Uterus (tissue), 4 donors: ENCODE measurements around the gene COL4A2. TPM values are rescaled to one million over a fixed set of nuclear protein-coding genes. Genes with fewer than 3 reads are reported as not detected.
A peak's percentile ranks its signal among the peaks of the same experiment; 100 is the strongest.

ENCODE experiments used
- DNase-seq, 2 donors: peaks; one replicate each; pipeline ENCODE4 v3.0.0-alpha.2; 2019 to 2020
- H3K27ac ChIP-seq, 2 donors: fragments of 200-600 bp; sonication (generic); 1 replicate in 1 of 2; 2 replicates in 1 of 2; pipeline ENCODE4 v1.5.1; 2016 to 2018
- H3K27me3 ChIP-seq, 2 donors: fragments of 200-600 bp; sonication (generic); one replicate each; pipeline ENCODE4 v1.5.1; 2018 to 2019; ENCODE audit warnings: control low read depth in 1 of 2
- H3K36me3 ChIP-seq, 2 donors: fragments of 200-600 bp; sonication (generic); one replicate each; pipeline ENCODE4 v1.5.1; 2019; ENCODE audit warnings: control low read depth in 1 of 2
- H3K4me1 ChIP-seq, 2 donors: fragments of 200-600 bp; sonication (generic); one replicate each; pipeline ENCODE4 v1.5.1; 2018 to 2019; ENCODE audit warnings: control low read depth in 1 of 2
- H3K4me3 ChIP-seq, 2 donors: fragments of 200-600 bp; sonication (generic); 1 replicate in 1 of 2; 2 replicates in 1 of 2; pipeline ENCODE4 v1.5.1; 2018 to 2019; ENCODE audit warnings: mild to moderate bottlenecking in 1 of 2
- H3K9me3 ChIP-seq, 2 donors: fragments of 200-600 bp; sonication (generic); one replicate each; pipeline ENCODE4 v1.5.1; 2019; ENCODE audit warnings: control low read depth in 1 of 2
- POLR2A ChIP-seq, 2 donors: fragments of 450-650 bp; IDR thresholded peaks; one replicate each; pipeline ENCODE4 v1.6.1; 2016; ENCODE audit warnings: antibody characterized with exemption in 2 of 2, mild to moderate bottlenecking in 1 of 2, moderate library complexity in 1 of 2
- intact Hi-C: fragments of 100-400 bp; cut with DNase I; formaldehyde crosslinking; loops from one replicate; pipeline ENCODE4 v1.15.1; 2023; ENCODE audit warnings: low total_unique reads
- total RNA-seq, 4 donors: library from RNA; depleted of rRNA in 3 of 4; stranded (reverse); fragments of >200 nt in 3 of 4; gene quantifications; one replicate each; pipeline versions ENCODE4 v1.1.0 to v1.2.4, GENCODE V29; 2014 to 2023
- TF ChIP-seq, protein P1 (sequence below), 4 experiments: fragments of 200-600 bp in 2 of 4; fragments of 450-650 bp in 2 of 4; sonication (generic) in 2 of 4; IDR thresholded peaks; one replicate each; pipeline ENCODE4 v1.5.1; 2016 to 2019; ENCODE audit warnings: antibody characterized with exemption in 4 of 4, mild to moderate bottlenecking in 2 of 4, moderate library complexity in 1 of 4
- donor health status: DM: yes; HTN: yes; CAD: no.

Gene COL4A2
- total RNA-seq, 4 donors from 2014 or later: 157 to 606 (median 284) TPM

DNA sequence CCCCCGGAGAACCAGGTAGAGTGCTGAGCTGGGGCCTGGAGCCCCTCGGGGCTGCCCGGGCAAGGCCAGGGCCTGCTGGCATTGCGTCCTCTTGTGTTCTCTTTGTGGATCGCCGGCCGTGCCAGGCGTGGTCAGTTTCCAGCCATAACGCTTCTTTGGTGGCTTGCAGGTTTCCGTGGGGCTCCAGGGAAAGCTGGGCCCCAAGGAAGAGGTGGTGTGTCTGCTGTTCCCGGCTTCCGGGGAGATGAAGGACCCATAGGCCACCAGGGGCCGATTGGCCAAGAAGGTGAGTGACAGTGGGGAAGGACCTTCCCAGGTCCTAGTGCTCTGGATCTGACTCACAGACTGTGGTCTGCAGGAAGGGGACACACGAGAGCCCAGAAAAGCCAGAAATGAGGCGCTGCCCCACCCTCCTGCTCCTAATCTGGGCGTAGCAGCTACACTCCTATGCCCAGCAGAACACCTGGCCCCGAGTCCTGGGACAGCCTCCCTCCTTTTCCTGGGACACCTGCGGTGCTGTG lies 197.0 kb downstream of the COL4A2 start:
- no peak overlapping the region for H3K27ac ChIP-seq

DNA sequence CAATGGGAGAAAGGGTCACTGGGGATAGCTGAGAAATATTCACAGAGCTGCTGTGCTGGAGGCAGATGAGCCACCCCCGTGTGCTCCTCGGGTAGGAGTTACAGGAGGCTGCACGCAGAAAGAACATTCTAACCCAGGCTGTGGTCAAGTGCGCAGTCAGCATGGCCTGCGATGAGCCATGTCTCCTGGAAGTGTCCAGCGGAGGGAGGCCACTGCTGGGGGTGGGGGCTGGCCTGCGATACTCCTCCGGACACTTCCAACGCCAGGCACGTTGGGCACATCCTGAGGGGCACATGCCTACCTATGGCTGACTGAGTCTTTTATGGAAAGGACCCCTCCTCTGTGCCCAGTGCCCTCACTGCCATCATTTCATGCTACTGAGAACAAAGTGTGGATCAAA lies 198.5 kb downstream of the COL4A2 start:
- Histone ChIP-seq H3K27ac (no peak overlapping the region), H3K9me3 (no peaks in the 10 kb centered on the region), H3K36me3 (no peaks in the 10 kb centered on the region), H3K27me3 (no peaks in the 10 kb centered on the region), H3K4me3 (no peak overlapping the region), H3K4me1 (peaks cover 0 to 6% of the 10 kb centered on the region in 2 donors)
- intact Hi-C loops: no loop called here
- TF ChIP-seq POLR2A (IDR thresholded peaks at IDR 0.05): no peak
- TF ChIP-seq, protein P1, sequence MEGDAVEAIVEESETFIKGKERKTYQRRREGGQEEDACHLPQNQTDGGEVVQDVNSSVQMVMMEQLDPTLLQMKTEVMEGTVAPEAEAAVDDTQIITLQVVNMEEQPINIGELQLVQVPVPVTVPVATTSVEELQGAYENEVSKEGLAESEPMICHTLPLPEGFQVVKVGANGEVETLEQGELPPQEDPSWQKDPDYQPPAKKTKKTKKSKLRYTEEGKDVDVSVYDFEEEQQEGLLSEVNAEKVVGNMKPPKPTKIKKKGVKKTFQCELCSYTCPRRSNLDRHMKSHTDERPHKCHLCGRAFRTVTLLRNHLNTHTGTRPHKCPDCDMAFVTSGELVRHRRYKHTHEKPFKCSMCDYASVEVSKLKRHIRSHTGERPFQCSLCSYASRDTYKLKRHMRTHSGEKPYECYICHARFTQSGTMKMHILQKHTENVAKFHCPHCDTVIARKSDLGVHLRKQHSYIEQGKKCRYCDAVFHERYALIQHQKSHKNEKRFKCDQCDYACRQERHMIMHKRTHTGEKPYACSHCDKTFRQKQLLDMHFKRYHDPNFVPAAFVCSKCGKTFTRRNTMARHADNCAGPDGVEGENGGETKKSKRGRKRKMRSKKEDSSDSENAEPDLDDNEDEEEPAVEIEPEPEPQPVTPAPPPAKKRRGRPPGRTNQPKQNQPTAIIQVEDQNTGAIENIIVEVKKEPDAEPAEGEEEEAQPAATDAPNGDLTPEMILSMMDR (IDR thresholded peaks at IDR 0.05): no peak
- DNase-seq: no peak

More for the DNA sequence above, 197.0 kb downstream of the COL4A2 start:
- Histone ChIP-seq H3K27me3 (no peaks in the 10 kb centered on the region), H3K4me3 (no peak overlapping the region), H3K36me3 (no peaks in the 10 kb centered on the region), H3K9me3 (no peaks in the 10 kb centered on the region), H3K4me1 (peaks cover 0 to 6% of the 10 kb centered on the region in 2 donors)
- TF ChIP-seq POLR2A (IDR thresholded peaks at IDR 0.05): no peak
- intact Hi-C loops: no loop called here
- DNase-seq: no peak

DNA sequence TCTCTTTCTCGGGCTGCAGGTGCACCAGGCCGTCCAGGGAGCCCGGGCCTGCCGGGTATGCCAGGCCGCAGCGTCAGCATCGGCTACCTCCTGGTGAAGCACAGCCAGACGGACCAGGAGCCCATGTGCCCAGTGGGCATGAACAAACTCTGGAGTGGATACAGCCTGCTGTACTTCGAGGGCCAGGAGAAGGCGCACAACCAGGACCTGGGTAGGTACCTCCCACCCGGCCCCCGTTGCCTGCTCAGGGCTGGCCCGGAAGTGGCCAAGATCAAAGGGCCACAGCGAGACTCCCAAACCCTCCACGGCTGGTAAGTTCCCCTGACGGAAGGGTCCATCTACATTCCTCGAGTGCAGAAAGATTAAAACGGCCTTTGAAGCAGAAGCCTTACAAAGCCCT lies 199.3 kb downstream of the COL4A2 start:
- DNase-seq: no peak
- Histone ChIP-seq H3K9me3 (no peaks in the 10 kb centered on the region), H3K4me1 (peaks cover 0 to 6% of the 10 kb centered on the region in 2 donors), H3K27me3 (no peaks in the 10 kb centered on the region), H3K4me3 (no peak overlapping the region), H3K36me3 (no peaks in the 10 kb centered on the region), H3K27ac (no peak overlapping the region)
- intact Hi-C loops: no loop called here
- TF ChIP-seq, protein P1 (IDR thresholded peaks at IDR 0.05): no peak
- no peak for TF ChIP-seq POLR2A (IDR thresholded peaks at IDR 0.05)

DNA sequence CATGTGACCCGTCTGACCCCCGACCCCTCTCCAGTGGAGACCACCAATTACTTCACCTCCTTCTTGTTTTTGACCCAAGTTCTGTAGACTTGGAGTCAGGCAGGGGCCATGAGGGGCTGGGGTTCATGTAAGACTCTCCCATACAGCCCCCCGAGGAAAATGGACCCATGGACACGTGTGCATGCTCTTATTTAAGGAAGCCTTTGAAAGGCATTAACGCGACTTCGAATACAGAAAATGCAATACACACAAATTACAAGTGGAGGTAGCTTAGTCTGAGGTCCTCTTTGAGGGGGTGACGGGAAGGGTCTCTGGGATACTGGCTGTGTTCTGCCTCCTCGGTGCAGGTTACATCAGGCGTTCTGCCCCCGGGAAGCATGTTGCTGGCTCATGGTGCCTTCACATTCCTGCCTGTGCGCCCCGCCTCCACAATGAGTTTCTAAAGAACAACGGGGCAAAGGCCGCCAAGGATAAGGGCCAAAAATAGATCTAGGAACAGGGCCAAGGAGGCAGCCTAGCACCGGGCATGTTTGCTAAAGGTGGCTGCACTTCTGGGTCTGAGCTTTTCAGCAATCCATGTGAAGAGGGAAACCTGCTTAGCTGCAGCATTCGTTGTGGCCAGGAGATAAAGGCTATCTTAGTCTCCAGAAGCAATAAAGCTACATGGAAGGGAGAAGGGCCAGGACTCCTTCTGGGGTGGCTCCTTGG lies 199.9 kb downstream of the COL4A2 start:
- TF ChIP-seq POLR2A (IDR thresholded peaks at IDR 0.05): no peak
- TF ChIP-seq, protein P1 (IDR thresholded peaks at IDR 0.05): no peak
- intact Hi-C loops: no loop called here
- peak in 1 of 2 donors; percentile 52 for DNase-seq
- Histone ChIP-seq H3K36me3 (no peaks in the 10 kb centered on the region), H3K27ac (peak overlapping the region in 1 of 2 donors; percentile 27), H3K4me3 (no peak overlapping the region), H3K27me3 (no peaks in the 10 kb centered on the region), H3K9me3 (no peaks in the 10 kb centered on the region), H3K4me1 (peaks cover 0 to 6% of the 10 kb centered on the region in 2 donors)

DNA sequence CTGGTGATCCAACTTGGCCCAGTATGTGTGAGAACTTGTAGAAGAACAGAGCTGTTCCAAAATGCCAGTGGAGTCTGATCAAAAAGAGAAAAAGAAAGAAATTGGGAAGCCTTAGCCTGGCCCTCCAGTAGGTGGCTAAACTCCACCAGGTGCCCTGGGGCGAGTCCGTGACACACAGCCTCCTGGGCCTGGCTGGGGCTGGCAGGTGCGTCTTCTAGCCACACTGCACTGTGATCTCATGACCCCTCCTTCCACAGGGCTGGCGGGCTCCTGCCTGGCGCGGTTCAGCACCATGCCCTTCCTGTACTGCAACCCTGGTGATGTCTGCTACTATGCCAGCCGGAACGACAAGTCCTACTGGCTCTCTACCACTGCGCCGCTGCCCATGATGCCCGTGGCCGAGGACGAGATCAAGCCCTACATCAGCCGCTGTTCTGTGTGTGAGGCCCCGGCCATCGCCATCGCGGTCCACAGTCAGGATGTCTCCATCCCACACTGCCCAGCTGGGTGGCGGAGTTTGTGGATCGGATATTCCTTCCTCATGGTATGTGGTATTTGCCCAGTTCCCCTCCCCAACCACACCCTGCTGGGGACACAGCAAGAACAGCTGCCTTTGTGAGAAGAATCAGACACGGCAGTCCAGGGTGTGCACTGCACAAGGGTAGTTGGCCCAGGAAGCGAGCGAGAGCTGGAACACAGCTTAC lies 200.7 kb downstream of the COL4A2 start:
- no peaks in the 10 kb centered on the region for H3K36me3 ChIP-seq
- H3K4me1 ChIP-seq: peaks cover 0 to 6% of the 10 kb centered on the region in 2 donors

DNA sequence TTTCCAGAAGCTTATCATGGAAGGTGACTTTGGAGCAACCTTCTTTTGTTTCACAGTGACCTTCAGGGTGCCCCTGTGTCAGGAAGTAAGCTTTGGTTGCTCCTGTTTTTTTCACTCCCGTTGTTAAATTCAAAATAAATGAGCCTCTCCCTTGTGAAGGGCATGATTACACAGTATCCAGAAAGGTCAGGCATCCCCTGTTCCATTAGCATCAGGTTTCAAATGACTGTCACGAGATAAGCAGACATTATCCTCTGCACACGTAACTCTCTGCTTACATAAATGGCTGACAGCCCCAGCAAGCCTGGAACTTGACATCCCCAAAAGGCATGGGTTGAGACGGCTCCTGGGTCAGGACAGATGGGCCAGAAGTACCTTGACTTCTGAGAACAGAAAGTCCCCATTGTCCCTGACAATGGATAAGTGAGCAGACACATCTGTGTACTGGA lies 202.4 kb downstream of the COL4A2 start:
- Histone ChIP-seq H3K4me3 (no peak overlapping the region), H3K36me3 (no peaks in the 10 kb centered on the region), H3K27me3 (no peaks in the 10 kb centered on the region), H3K9me3 (no peaks in the 10 kb centered on the region), H3K27ac (no peak overlapping the region), H3K4me1 (peaks cover 0 to 6% of the 10 kb centered on the region in 2 donors)
- DNase-seq: no peak
- intact Hi-C loops: no loop called here
- TF ChIP-seq, protein P1 (IDR thresholded peaks at IDR 0.05): no peak
- TF ChIP-seq POLR2A (IDR thresholded peaks at IDR 0.05): no peak

More for the DNA sequence above, 200.7 kb downstream of the COL4A2 start:
- H3K27ac ChIP-seq: no peak overlapping the region
- no peaks in the 10 kb centered on the region for H3K9me3 ChIP-seq
- H3K27me3 ChIP-seq: no peaks in the 10 kb centered on the region
- no peak overlapping the region for H3K4me3 ChIP-seq
- no peak for TF ChIP-seq POLR2A (IDR thresholded peaks at IDR 0.05)
- no peak for DNase-seq
- intact Hi-C loops: no loop called here
